Naive B cell (primary cell): ENCODE measurements around the gene LRRC31. TPM values are rescaled to one million over a fixed set of nuclear protein-coding genes. Genes with fewer than 3 reads are reported as not detected.

Experiments
- ATAC-seq, 2 donors: fragments of 150-1000 bp; cut with Tn5 transposase; 2 replicates each; pipeline ENCODE4 v1.10.0; 2021; ENCODE audit warnings: low read depth in 2 of 2, mild to moderate bottlenecking in 2 of 2, moderate library complexity in 2 of 2
- DNase-seq: peaks from one replicate; pipeline ENCODE4 v3.0.0; 2022
- H3K27ac Mint-ChIP-seq, 6 donors: one replicate each; pipeline ENCODE4 v1.8.0; 2020 to 2022; ENCODE audit warnings: mild to moderate bottlenecking in 6 of 6, mixed read lengths in 6 of 6, moderate library complexity in 5 of 6, inconsistent platforms in 2 of 6
- H3K27me3 Mint-ChIP-seq, 3 donors: one replicate each; pipeline ENCODE4 v1.8.0; 2021 to 2022; ENCODE audit warnings: mixed read lengths in 3 of 3, mild to moderate bottlenecking in 1 of 3
- H3K36me3 Mint-ChIP-seq, 2 donors: one replicate each; pipeline ENCODE4 v1.8.0; 2020 to 2022; ENCODE audit warnings: mixed read lengths in 2 of 2, inconsistent platforms in 1 of 2, mild to moderate bottlenecking in 1 of 2
- H3K4me1 Mint-ChIP-seq, 3 donors: one replicate each; pipeline ENCODE4 v1.8.0; 2020 to 2022; ENCODE audit warnings: mixed read lengths in 3 of 3, inconsistent platforms in 1 of 3, mild to moderate bottlenecking in 1 of 3, moderate library complexity in 1 of 3
- H3K4me3 Mint-ChIP-seq, 8 donors: one replicate each; pipeline ENCODE4 v1.8.0; 2020 to 2022; ENCODE audit warnings: mild to moderate bottlenecking in 8 of 8, mixed read lengths in 8 of 8, moderate library complexity in 8 of 8, inconsistent platforms in 2 of 8
- H3K9me3 Mint-ChIP-seq, 7 donors: one replicate each; pipeline ENCODE4 v1.8.0; 2020 to 2022; ENCODE audit warnings: mixed read lengths in 7 of 7, mild to moderate bottlenecking in 5 of 7, inconsistent platforms in 2 of 7, moderate library complexity in 1 of 7
- polyA plus RNA-seq, 6 donors: library from polyadenylated mRNA; unstranded; fragments of 300-500 nt; fragmentation: Illumina TruSeq; gene quantifications; one replicate each; pipeline ENCODE4 v1.2.3, GENCODE V29; 2021; ENCODE audit warnings: low read depth in 6 of 6

The LRRC31 gene
- polyA plus RNA-seq, 6 donors from 2014 or later = not detected

GRCh38 chr3:169790687-169791429 lies 78.9 kb downstream of the LRRC31 start:
- no peaks in the 10 kb centered on the region for H3K27me3 Mint-ChIP-seq
- H3K36me3 Mint-ChIP-seq = peaks cover 5 to 19% of the 10 kb centered on the region in 2 donors
- no peak overlapping the region for H3K4me3 Mint-ChIP-seq
- H3K9me3 Mint-ChIP-seq = no peaks in the 10 kb centered on the region
- no peak for ATAC-seq
- peaks cover 0 to 5% (median 0%) of the 10 kb centered on the region in 3 donors for H3K4me1 Mint-ChIP-seq
- H3K27ac Mint-ChIP-seq = no peak overlapping the region
- no peak for DNase-seq

GRCh38 chr3:169790219-169790618 lies 79.5 kb downstream of the LRRC31 start:
- H3K36me3 Mint-ChIP-seq = peaks cover 12 to 26% of the 10 kb centered on the region in 2 donors
- no peaks in the 10 kb centered on the region for H3K9me3 Mint-ChIP-seq
- H3K27me3 Mint-ChIP-seq = no peaks in the 10 kb centered on the region
- peaks cover 0 to 9% (median 0%) of the 10 kb centered on the region in 3 donors for H3K4me1 Mint-ChIP-seq
- ATAC-seq = no peak
- no peak overlapping the region for H3K27ac Mint-ChIP-seq
- H3K4me3 Mint-ChIP-seq = no peak overlapping the region
- no peak for DNase-seq

Other genes with a start within 250 kb of the LRRC31 start
- not detected for gene MECOM, start 206.2 kb downstream of the LRRC31 start, polyA plus RNA-seq
- 1 to 10 TPM in 3 of 6 donors, not detected in 3; 1.9 to 3.3 (median 1.9) TPM for gene TERC, start 104.9 kb downstream of the LRRC31 start, polyA plus RNA-seq
- gene ACTRT3, start 100.4 kb downstream of the LRRC31 start, polyA plus RNA-seq = under 1 TPM in 5 of 6 donors, not detected in 1; 0.12 to 0.59 (median 0.23) TPM
- 10 to 100 TPM; 18.7 to 44.1 (median 20.4) TPM for gene MYNN, start 96.5 kb downstream of the LRRC31 start, polyA plus RNA-seq
- gene LRRIQ4, start 57.1 kb downstream of the LRRC31 start, polyA plus RNA-seq = under 1 TPM in 1 of 6 donors, not detected in 5; 0.27 TPM
- gene LRRC34, start 57.0 kb downstream of the LRRC31 start, polyA plus RNA-seq = 1 to 10 TPM in 4 of 6 donors, under 1 TPM in 2; 0.49 to 4.3 (median 1.8) TPM
- gene SAMD7, start 41.6 kb upstream of the LRRC31 start, polyA plus RNA-seq = under 1 TPM in 2 of 6 donors, not detected in 4; 0.11 to 0.17 TPM
- gene SEC62, start 96.9 kb upstream of the LRRC31 start, polyA plus RNA-seq = 100 to 1,000 TPM; 290 to 440 (median 404) TPM
- gene GPR160, start 168.1 kb upstream of the LRRC31 start, polyA plus RNA-seq = 10 to 100 TPM; 49.4 to 92.1 (median 65.5) TPM